ENCODE results near the gene BCAR1.

BCAR1 gene

GRCh38 chr16:75233611-75233938 lies 17.8 kb downstream of the BCAR1 start:
- in situ Hi-C loops (cut with MboI; ENCODE audit: low sequenced_read_pairs, unreplicated experiment): no loop called here
- TF ChIP-seq CTCF (IDR thresholded peaks at IDR 0.05; ENCODE audit: borderline replicate concordance, control extremely low read depth, extremely low read depth, insufficient read depth, missing control alignments): no peak
- DNase-seq (ENCODE audit: low spot score): no peak

GRCh38 chr16:75231570-75231969 lies 19.9 kb downstream of the BCAR1 start:
- no peak for DNase-seq (ENCODE audit: low spot score)
- in situ Hi-C loops (cut with MboI; ENCODE audit: low sequenced_read_pairs, unreplicated experiment): no loop called here

DNA sequence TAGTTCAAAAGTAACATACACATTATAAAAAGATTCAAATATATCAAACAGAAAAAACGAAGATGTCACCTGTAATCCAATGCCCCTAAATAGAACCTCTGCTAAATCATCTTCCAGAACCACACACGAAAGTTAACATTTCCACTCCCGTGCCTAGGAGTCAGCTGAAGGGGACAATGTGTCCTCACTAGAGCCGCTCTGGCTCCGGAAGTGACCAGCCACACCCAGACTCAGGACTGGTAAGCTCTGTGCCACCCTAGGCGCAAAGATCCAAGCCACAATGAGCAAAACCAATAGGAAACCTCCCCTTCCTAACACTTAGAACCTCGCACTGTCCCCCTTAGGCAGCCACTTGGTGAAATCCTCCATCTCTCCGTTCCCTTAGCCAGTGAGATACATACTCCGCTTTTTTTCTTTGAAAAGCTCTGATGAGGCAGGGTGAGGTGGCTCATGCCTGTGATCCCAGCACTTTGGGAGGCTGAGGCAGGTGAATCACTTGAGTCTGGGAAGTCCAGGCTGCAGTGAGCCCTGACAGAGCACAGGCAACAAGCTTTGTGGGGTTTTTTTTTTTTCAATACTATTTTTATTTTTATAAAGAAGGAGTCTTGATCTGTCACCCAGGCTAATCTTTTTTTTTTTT lies 20.8 kb downstream of the BCAR1 start:
- no peak for TF ChIP-seq CTCF (IDR thresholded peaks at IDR 0.05; ENCODE audit: borderline replicate concordance, control extremely low read depth, extremely low read depth, insufficient read depth, missing control alignments)
- in situ Hi-C loops (cut with MboI; ENCODE audit: low sequenced_read_pairs, unreplicated experiment): no loop called here
- DNase-seq (ENCODE audit: low spot score): no peak

More at GRCh38 chr16:75231570-75231969, 19.9 kb downstream of the BCAR1 start:
- no peak for TF ChIP-seq CTCF (IDR thresholded peaks at IDR 0.05; ENCODE audit: borderline replicate concordance, control extremely low read depth, extremely low read depth, insufficient read depth, missing control alignments)

DNA sequence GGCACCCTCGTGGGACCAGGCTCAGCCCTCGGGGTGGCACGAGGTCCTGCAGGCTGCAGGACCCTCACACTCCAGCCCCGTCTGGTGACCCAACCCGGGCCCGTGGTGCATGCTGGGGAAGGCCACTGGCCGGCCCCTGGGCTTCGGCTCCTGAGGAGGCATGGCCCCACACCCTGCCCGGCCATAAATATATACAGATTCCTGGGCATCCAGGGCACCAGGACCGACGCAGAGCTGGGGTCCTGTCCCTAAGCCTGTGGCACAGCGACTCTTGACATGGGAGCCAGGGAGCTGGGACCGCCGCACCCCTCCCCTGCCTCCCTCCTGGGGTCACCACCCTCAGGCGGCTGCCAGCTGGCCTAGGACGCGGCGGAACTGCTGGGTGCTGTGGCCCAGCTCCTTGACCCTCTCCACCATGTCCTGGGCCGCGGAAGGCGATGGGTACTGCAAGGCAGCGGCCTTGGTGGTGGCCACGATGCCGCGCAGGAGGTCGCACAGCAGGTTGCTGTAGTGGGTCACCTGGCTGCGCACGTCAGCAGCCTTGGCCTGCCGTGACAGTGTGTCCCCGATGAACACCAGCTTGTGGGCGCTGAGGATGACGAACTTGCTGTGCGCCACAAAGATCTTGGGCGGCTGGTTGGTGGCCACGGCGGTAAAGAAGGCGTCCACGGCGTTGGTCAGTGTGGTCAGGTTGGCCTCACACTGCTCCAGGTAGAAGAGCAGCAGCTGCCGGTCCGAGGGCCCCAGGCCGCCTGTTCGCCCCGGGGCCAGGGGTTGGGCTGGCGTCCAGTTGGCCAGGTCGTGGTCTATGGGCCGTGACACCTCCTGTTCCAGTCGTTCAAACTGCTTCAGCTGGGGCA lies 22.0 kb downstream of the BCAR1 start:
- in situ Hi-C loops (cut with MboI; ENCODE audit: low sequenced_read_pairs, unreplicated experiment): no loop called here
- no peak for TF ChIP-seq CTCF (IDR thresholded peaks at IDR 0.05; ENCODE audit: borderline replicate concordance, control extremely low read depth, extremely low read depth, insufficient read depth, missing control alignments)
- no peak for DNase-seq (ENCODE audit: low spot score)

DNA sequence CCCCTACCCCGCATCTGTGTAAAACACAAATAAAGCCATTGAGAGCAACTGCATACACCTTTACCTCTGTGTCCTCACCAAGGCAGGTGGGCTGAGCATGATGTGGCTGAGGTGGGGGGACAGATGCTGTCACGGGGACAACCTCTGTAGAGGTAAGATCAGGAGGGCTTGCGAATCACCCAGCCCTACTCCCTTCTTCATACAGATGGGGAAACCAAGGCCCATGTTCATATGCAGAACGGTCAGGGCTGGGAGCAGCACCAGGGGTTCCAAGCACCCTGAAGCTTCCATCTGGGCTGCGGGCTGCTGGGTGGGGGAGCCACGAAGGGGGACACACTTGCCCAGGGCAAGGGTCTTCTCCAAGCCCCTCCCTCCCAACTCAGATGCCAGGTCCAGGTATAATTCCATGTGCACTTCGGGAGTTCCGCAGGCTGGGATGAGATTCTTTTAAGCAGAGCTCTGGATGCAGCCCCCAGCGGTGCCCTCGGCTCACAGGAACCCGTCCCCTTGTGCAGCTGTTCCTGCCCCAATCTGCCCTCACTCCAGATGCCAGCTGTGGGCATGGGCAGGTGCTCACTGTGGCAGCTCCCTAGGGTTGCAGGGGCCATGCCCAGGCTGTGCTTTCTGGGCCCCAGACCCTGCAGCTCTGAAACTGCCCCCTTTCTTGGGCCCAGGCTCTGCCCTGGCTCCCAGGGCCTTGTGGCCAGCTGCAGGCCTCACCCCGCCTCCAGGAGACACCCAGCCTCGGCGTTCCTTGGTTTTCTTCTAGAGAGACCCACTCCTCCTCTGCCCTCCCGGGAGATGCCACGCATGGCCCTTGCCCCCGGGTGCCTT lies 23.1 kb downstream of the BCAR1 start:
- in situ Hi-C loops (cut with MboI; ENCODE audit: low sequenced_read_pairs, unreplicated experiment): no loop called here
- no peak for DNase-seq (ENCODE audit: low spot score)
- TF ChIP-seq CTCF (IDR thresholded peaks at IDR 0.05; ENCODE audit: borderline replicate concordance, control extremely low read depth, extremely low read depth, insufficient read depth, missing control alignments): no peak

DNA sequence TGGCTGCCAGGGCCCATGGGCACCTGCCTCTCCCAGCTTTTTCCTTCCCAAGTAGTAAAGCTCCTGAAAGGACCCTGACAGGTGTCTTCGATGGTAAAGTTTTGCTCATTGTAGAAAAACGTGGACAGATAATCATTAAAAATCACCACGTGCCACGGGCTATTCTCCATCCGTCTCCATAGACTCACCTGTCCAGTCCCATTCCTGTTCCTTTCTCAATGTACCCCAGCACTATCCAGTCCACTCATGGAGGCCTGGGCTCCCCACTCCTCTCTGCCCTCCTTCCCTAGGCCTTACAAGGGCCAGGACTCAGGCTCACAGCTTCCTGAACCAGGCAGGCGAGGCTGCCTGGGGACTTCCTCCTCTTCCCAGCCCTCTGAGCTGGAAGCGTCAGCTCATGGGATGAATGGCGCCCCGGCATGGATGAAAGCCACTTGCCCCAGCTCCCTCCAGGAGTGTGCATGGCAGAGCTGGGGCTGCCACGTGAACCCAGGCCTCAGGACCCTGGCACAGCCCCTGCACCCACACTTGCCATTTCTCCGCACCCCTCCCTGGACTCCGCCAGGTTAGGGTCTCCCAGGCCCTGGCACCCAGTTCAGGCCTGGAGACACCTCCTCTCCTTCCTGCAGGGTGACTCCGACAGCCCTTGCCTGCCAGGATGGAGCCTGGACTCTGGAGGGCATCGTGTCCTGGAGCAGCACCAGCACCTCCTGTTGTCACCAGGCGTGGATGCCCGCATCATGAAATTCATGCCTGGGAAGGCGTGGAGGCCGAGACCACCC lies 23.9 kb downstream of the BCAR1 start:
- DNase-seq (ENCODE audit: low spot score): no peak
- TF ChIP-seq CTCF (IDR thresholded peaks at IDR 0.05; ENCODE audit: borderline replicate concordance, control extremely low read depth, extremely low read depth, insufficient read depth, missing control alignments): no peak
- in situ Hi-C loops (cut with MboI; ENCODE audit: low sequenced_read_pairs, unreplicated experiment): no loop called here
